ENCODE measurements around the gene TCP1. TPM values are rescaled to one million over a fixed set of nuclear protein-coding genes. Genes with fewer than 3 reads are reported as not detected.

TCP1 gene
- total and polyA plus RNA-seq, 2 donors from 2014 or later: 121 to 130 TPM

GRCh38 chr6:159809149-159809548, 19.7 kb upstream of the TCP1 start:
- H3K9ac ChIP-seq (ENCODE audit: low read length in 3 of 3): no peak overlapping the region
- TF ChIP-seq CTCF (IDR thresholded peaks at IDR 0.05; ENCODE audit: borderline replicate concordance, extremely low read depth, insufficient read depth): no peak
- no peak for FAIRE-seq
- H3K4me3 ChIP-seq (ENCODE audit: low read length in 3 of 3): no peak overlapping the region
- H3K27me3 ChIP-seq (ENCODE audit: control insufficient read depth, insufficient read depth, low read length): no peaks in the 10 kb centered on the region
- H3K9me3 ChIP-seq (ENCODE audit: control insufficient read depth in 2 of 3, insufficient read depth in 1 of 3, low read length in 3 of 3): no peaks in the 10 kb centered on the region
- intact Hi-C loops (cut with DNase I): no loop called here
- H3K27ac ChIP-seq (ENCODE audit: low read depth in 2 of 2, low read length in 2 of 2): no peak overlapping the region
- no peaks in the 10 kb centered on the region for H3K36me3 ChIP-seq (ENCODE audit: control insufficient read depth in 2 of 3, insufficient read depth in 3 of 3, low read length in 3 of 3)
- no peak for DNase-seq
- no peaks in the 10 kb centered on the region for H3K4me1 ChIP-seq (ENCODE audit: control insufficient read depth in 2 of 3, insufficient read depth in 2 of 3, low read depth in 1 of 3, low read length in 3 of 3)

GRCh38 chr6:159808647-159809046, 19.2 kb upstream of the TCP1 start:
- no peak for FAIRE-seq

GRCh38 chr6:159807150-159807858, 17.9 kb upstream of the TCP1 start:
- H3K4me3 ChIP-seq (ENCODE audit: low read length in 3 of 3): no peak overlapping the region
- no peaks in the 10 kb centered on the region for H3K27me3 ChIP-seq (ENCODE audit: control insufficient read depth, insufficient read depth, low read length)
- H3K36me3 ChIP-seq (ENCODE audit: control insufficient read depth in 2 of 3, insufficient read depth in 3 of 3, low read length in 3 of 3): no peaks in the 10 kb centered on the region
- no peaks in the 10 kb centered on the region for H3K4me1 ChIP-seq (ENCODE audit: control insufficient read depth in 2 of 3, insufficient read depth in 2 of 3, low read depth in 1 of 3, low read length in 3 of 3)
- intact Hi-C loops (cut with DNase I): no loop called here
- TF ChIP-seq CTCF (IDR thresholded peaks at IDR 0.05; ENCODE audit: borderline replicate concordance, extremely low read depth, insufficient read depth): no peak
- no peak overlapping the region for H3K9ac ChIP-seq (ENCODE audit: low read length in 3 of 3)
- no peaks in the 10 kb centered on the region for H3K9me3 ChIP-seq (ENCODE audit: control insufficient read depth in 2 of 3, insufficient read depth in 1 of 3, low read length in 3 of 3)
- FAIRE-seq (no peak), DNase-seq (no peak)
- no peak overlapping the region for H3K27ac ChIP-seq (ENCODE audit: low read depth in 2 of 2, low read length in 2 of 2)

More at GRCh38 chr6:159808647-159809046, 19.2 kb upstream of the TCP1 start:
- no peak for TF ChIP-seq CTCF (IDR thresholded peaks at IDR 0.05; ENCODE audit: borderline replicate concordance, extremely low read depth, insufficient read depth)
- no peak overlapping the region for H3K27ac ChIP-seq (ENCODE audit: low read depth in 2 of 2, low read length in 2 of 2)
- no peak for DNase-seq
- intact Hi-C loops (cut with DNase I): no loop called here
- no peaks in the 10 kb centered on the region for H3K27me3 ChIP-seq (ENCODE audit: control insufficient read depth, insufficient read depth, low read length)
- H3K9me3 ChIP-seq (ENCODE audit: control insufficient read depth in 2 of 3, insufficient read depth in 1 of 3, low read length in 3 of 3): no peaks in the 10 kb centered on the region
- no peaks in the 10 kb centered on the region for H3K4me1 ChIP-seq (ENCODE audit: control insufficient read depth in 2 of 3, insufficient read depth in 2 of 3, low read depth in 1 of 3, low read length in 3 of 3)
- H3K9ac ChIP-seq (ENCODE audit: low read length in 3 of 3): no peak overlapping the region
- no peaks in the 10 kb centered on the region for H3K36me3 ChIP-seq (ENCODE audit: control insufficient read depth in 2 of 3, insufficient read depth in 3 of 3, low read length in 3 of 3)
- H3K4me3 ChIP-seq (ENCODE audit: low read length in 3 of 3): no peak overlapping the region
